Epithelial cell of esophagus (primary cell): ENCODE data around the gene RNF144B.

Experiments used
- DNase-seq: peaks from one replicate; pipeline ENCODE4 v3.0.0; 2010; ENCODE audit warnings: low read depth
- H3K4me3 ChIP-seq: 2 replicates; pipeline ENCODE4 v1.5.1; 2011; ENCODE audit warnings: mild to moderate bottlenecking, low read length, control low read depth
- TF ChIP-seq, protein P1 (sequence below): IDR thresholded peaks from 2 replicates; pipeline ENCODE4 v1.5.1; 2011; ENCODE audit warnings: low read depth, mild to moderate bottlenecking, low read length, control low read depth, inconsistent platforms; ENCODE audit not compliant: insufficient read depth; ENCODE audit errors: missing control alignments

The RNF144B gene

GRCh38 chr6:18387061-18387721, at the start of gene RNF144B:
TSS of gene RNF144B (plus strand) at chr6:18387350. CDS start at chr6:18399535, 12,185 bp downstream.
- DNase-seq: peak; percentile 96

GRCh38 chr6:18339599-18339998, 47.6 kb upstream of the RNF144B start:
- H3K4me3 ChIP-seq: no peak overlapping the region
- DNase-seq: no peak
- TF ChIP-seq, protein P1, sequence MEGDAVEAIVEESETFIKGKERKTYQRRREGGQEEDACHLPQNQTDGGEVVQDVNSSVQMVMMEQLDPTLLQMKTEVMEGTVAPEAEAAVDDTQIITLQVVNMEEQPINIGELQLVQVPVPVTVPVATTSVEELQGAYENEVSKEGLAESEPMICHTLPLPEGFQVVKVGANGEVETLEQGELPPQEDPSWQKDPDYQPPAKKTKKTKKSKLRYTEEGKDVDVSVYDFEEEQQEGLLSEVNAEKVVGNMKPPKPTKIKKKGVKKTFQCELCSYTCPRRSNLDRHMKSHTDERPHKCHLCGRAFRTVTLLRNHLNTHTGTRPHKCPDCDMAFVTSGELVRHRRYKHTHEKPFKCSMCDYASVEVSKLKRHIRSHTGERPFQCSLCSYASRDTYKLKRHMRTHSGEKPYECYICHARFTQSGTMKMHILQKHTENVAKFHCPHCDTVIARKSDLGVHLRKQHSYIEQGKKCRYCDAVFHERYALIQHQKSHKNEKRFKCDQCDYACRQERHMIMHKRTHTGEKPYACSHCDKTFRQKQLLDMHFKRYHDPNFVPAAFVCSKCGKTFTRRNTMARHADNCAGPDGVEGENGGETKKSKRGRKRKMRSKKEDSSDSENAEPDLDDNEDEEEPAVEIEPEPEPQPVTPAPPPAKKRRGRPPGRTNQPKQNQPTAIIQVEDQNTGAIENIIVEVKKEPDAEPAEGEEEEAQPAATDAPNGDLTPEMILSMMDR: no peak

More at GRCh38 chr6:18387061-18387721, at the start of gene RNF144B:
- peak within 1 kb of the TSS; percentile 88 for H3K4me3 ChIP-seq
- TF ChIP-seq, protein P1: no peak

GRCh38 chr6:18340781-18341551, 46.2 kb upstream of the RNF144B start:
- peak; percentile 96 for DNase-seq
- TF ChIP-seq, protein P1: no peak
- H3K4me3 ChIP-seq: peak overlapping the region; percentile 27

- DNase-seq: peak; percentile 98
- TF ChIP-seq, protein P1: no peak
- no peak overlapping the region for H3K4me3 ChIP-seq
These were observed 44.9 kb upstream of the RNF144B start for GRCh38 chr6:18342223-18342622.

GRCh38 chr6:18343741-18344140, 43.4 kb upstream of the RNF144B start:
- TF ChIP-seq, protein P1: no peak
- H3K4me3 ChIP-seq: no peak overlapping the region
- peak; percentile 92 for DNase-seq

DNA sequence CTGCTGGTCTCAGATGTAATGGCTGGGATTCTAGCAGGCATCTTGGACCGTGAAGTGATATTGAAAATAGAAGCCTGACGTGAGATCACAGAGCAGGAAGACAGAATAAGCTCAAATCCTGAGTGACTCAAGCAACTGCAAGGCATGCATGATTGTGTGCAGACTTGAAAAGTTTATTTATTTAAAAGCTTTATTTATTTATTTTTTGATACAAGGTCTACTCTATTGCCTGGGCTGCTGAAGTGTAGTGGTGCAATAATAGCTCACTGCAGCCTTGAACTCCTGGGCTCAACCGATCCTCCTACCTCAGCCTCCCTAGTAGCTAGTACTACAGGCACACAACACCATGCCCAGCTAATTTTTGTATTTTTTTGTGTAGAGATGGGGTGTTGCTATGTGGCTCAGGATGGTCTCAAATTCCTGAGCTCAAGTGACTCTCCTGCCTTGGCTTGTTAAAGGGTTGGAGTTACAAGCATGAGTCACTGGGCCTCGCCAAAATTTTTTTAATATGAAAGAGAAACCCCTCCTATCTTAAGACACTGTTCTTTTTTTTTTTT, 40.1 kb upstream of the RNF144B start:
- peak; percentile 83 for DNase-seq
- TF ChIP-seq, protein P1: no peak
- no peak overlapping the region for H3K4me3 ChIP-seq
